GM21717 (cell line): ENCODE data around the gene INPP5F.
"Not testable (repeated sequence)": the region's sequence is repeated elsewhere in the genome, so short reads cannot be mapped to it uniquely, and the experiment has no call there.

Source experiments
- ATAC-seq: cut with Tn5 transposase; IDR thresholded peaks from one replicate; pipeline ENCODE4 v1.9.1; 2021; ENCODE audit warnings: mild to moderate bottlenecking, moderate library complexity; ENCODE audit not compliant: unreplicated experiment

Gene INPP5F

GRCh38 chr10:119706521-119707278 is 19.1 kb upstream of the INPP5F start:
- no peak for ATAC-seq

GRCh38 chr10:119707331-119707730 is 18.5 kb upstream of the INPP5F start:
- not testable (repeated sequence) for ATAC-seq

GRCh38 chr10:119710935-119711334 is 14.9 kb upstream of the INPP5F start:
- ATAC-seq: not testable (repeated sequence)

GRCh38 chr10:119713744-119714483 is 11.9 kb upstream of the INPP5F start:
- no peak for ATAC-seq

- no peak for ATAC-seq
These were observed 11.4 kb upstream of the INPP5F start for GRCh38 chr10:119714484-119714816.

GRCh38 chr10:119715628-119716505 is 10.0 kb upstream of the INPP5F start:
- no peak for ATAC-seq

- no peak for ATAC-seq
These were observed 2.7 kb upstream of the INPP5F start for GRCh38 chr10:119723161-119723560.

- ATAC-seq: no peak
These were observed 2.2 kb upstream of the INPP5F start for GRCh38 chr10:119723624-119724023.

- no peak for ATAC-seq
These were observed 995 bp upstream of the INPP5F start for GRCh38 chr10:119724593-119725516.

GRCh38 chr10:119725517-119725827 is 378 bp upstream of the INPP5F start:
- ATAC-seq: no peak

GRCh38 chr10:119726676-119727261 is 919 bp downstream of the INPP5F start:
- no peak for ATAC-seq

GRCh38 chr10:119728172-119728800 is 2.4 kb downstream of the INPP5F start:
- no peak for ATAC-seq

- no peak for ATAC-seq
These were observed 8.8 kb downstream of the INPP5F start for GRCh38 chr10:119734396-119735332.

GRCh38 chr10:119735451-119735850 is 9.6 kb downstream of the INPP5F start:
- no peak for ATAC-seq

GRCh38 chr10:119736220-119736619 is 10.4 kb downstream of the INPP5F start:
- ATAC-seq: no peak

- no peak for ATAC-seq
These were observed 11.3 kb downstream of the INPP5F start for GRCh38 chr10:119737039-119737663.

- no peak for ATAC-seq
These were observed 12.0 kb downstream of the INPP5F start for GRCh38 chr10:119737823-119738222.

- ATAC-seq: no peak
These were observed 13.1 kb downstream of the INPP5F start for GRCh38 chr10:119738962-119739361.
